ENCODE measurements around the gene LNX1. TPM values are rescaled to one million over a fixed set of nuclear protein-coding genes. Genes with fewer than 3 reads are reported as not detected.

The LNX1 gene
- total RNA-seq, 1 donor from 2014 or later: 0.10 TPM

GRCh38 chr4:53500546-53500945, 90.7 kb downstream of the LNX1 start:
- Mint-ChIP-seq H3K36me3 (ENCODE audit: unreplicated experiment) (peaks cover 6% of the 10 kb centered on the region), H3K9me3 (ENCODE audit: unreplicated experiment) (no peaks in the 10 kb centered on the region), H3K27me3 (ENCODE audit: unreplicated experiment) (peaks cover 3% of the 10 kb centered on the region), H3K4me3 (ENCODE audit: unreplicated experiment) (no peak overlapping the region), H3K4me1 (ENCODE audit: low read depth, unreplicated experiment) (no peaks in the 10 kb centered on the region), H3K27ac (ENCODE audit: unreplicated experiment) (no peak overlapping the region)
- no peak for DNase-seq
- TF ChIP-seq, protein P1, sequence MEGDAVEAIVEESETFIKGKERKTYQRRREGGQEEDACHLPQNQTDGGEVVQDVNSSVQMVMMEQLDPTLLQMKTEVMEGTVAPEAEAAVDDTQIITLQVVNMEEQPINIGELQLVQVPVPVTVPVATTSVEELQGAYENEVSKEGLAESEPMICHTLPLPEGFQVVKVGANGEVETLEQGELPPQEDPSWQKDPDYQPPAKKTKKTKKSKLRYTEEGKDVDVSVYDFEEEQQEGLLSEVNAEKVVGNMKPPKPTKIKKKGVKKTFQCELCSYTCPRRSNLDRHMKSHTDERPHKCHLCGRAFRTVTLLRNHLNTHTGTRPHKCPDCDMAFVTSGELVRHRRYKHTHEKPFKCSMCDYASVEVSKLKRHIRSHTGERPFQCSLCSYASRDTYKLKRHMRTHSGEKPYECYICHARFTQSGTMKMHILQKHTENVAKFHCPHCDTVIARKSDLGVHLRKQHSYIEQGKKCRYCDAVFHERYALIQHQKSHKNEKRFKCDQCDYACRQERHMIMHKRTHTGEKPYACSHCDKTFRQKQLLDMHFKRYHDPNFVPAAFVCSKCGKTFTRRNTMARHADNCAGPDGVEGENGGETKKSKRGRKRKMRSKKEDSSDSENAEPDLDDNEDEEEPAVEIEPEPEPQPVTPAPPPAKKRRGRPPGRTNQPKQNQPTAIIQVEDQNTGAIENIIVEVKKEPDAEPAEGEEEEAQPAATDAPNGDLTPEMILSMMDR (IDR thresholded peaks at IDR 0.05; ENCODE audit: partially characterized antibody, unreplicated experiment): no peak

DNA sequence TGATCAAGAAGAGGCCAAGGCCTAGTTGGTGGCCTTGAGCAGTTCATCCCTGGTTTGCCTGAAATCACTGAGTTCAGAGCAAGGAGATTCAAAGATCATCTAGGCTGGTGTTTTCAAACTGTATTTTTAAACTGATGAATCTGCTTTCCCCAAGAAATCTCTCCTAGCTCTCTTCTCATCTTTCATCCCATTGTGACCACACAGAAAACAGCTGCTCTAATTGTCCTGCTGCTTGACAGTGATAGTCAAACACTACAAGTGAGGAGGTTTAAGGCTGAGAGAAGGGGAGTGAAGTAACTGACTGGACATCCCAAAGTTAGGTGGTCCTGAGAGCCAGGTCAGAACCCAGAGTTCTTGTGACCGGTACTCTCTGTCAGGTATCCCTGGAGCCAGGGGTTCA, 91.5 kb downstream of the LNX1 start:
- H3K27ac Mint-ChIP-seq (ENCODE audit: unreplicated experiment): no peak overlapping the region
- no peak overlapping the region for H3K4me3 Mint-ChIP-seq (ENCODE audit: unreplicated experiment)
- TF ChIP-seq, protein P1 (IDR thresholded peaks at IDR 0.05; ENCODE audit: partially characterized antibody, unreplicated experiment): no peak
- H3K4me1 Mint-ChIP-seq (ENCODE audit: low read depth, unreplicated experiment): no peaks in the 10 kb centered on the region
- no peaks in the 10 kb centered on the region for H3K9me3 Mint-ChIP-seq (ENCODE audit: unreplicated experiment)
- no peak for DNase-seq
- H3K27me3 Mint-ChIP-seq (ENCODE audit: unreplicated experiment): peaks cover 3% of the 10 kb centered on the region
- H3K36me3 Mint-ChIP-seq (ENCODE audit: unreplicated experiment): peaks cover 6% of the 10 kb centered on the region

DNA sequence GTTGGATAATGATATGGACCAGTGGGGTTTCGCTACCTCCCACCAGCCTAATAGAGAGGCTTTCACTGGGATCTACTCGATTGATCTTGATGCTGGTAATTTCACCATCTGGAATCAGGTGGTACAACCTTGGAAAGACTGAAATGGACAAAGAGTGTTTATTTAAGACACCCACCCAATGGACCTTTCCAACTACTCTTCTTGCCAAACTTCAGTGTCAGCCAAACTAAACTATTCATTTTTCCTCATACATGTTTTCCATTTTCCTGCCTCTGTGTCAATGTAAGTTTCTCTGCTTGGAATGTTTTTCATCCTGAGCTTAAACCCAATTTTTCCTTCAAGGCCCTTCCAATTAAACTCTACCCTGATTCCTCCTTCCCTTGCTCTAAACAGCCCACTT, 92.6 kb downstream of the LNX1 start:
- peaks cover 3% of the 10 kb centered on the region for H3K27me3 Mint-ChIP-seq (ENCODE audit: unreplicated experiment)
- no peaks in the 10 kb centered on the region for H3K4me1 Mint-ChIP-seq (ENCODE audit: low read depth, unreplicated experiment)
- H3K27ac Mint-ChIP-seq (ENCODE audit: unreplicated experiment): no peak overlapping the region
- TF ChIP-seq, protein P1 (IDR thresholded peaks at IDR 0.05; ENCODE audit: partially characterized antibody, unreplicated experiment): no peak
- peaks cover 6% of the 10 kb centered on the region for H3K36me3 Mint-ChIP-seq (ENCODE audit: unreplicated experiment)
- H3K4me3 Mint-ChIP-seq (ENCODE audit: unreplicated experiment): no peak overlapping the region
- H3K9me3 Mint-ChIP-seq (ENCODE audit: unreplicated experiment): no peaks in the 10 kb centered on the region
- no peak for DNase-seq

GRCh38 chr4:53497487-53498244, 93.6 kb downstream of the LNX1 start:
- Mint-ChIP-seq H3K27me3 (ENCODE audit: unreplicated experiment) (peaks cover 3% of the 10 kb centered on the region), H3K4me1 (ENCODE audit: low read depth, unreplicated experiment) (no peaks in the 10 kb centered on the region), H3K36me3 (ENCODE audit: unreplicated experiment) (peaks cover 7% of the 10 kb centered on the region), H3K4me3 (ENCODE audit: unreplicated experiment) (no peak overlapping the region), H3K9me3 (ENCODE audit: unreplicated experiment) (no peaks in the 10 kb centered on the region), H3K27ac (ENCODE audit: unreplicated experiment) (no peak overlapping the region)
- TF ChIP-seq, protein P1 (IDR thresholded peaks at IDR 0.05; ENCODE audit: partially characterized antibody, unreplicated experiment): no peak
- no peak for DNase-seq

- Mint-ChIP-seq H3K27me3 (ENCODE audit: unreplicated experiment) (peaks cover 3% of the 10 kb centered on the region), H3K27ac (ENCODE audit: unreplicated experiment) (no peak overlapping the region), H3K4me1 (ENCODE audit: low read depth, unreplicated experiment) (no peaks in the 10 kb centered on the region), H3K9me3 (ENCODE audit: unreplicated experiment) (peaks cover 4% of the 10 kb centered on the region), H3K4me3 (ENCODE audit: unreplicated experiment) (no peak overlapping the region), H3K36me3 (ENCODE audit: unreplicated experiment) (peaks cover 16% of the 10 kb centered on the region)
- TF ChIP-seq, protein P1 (IDR thresholded peaks at IDR 0.05; ENCODE audit: partially characterized antibody, unreplicated experiment): no peak
- DNase-seq: no peak
These were observed 96.4 kb downstream of the LNX1 start for GRCh38 chr4:53494851-53495250.
